Astrocyte of the cerebellum (primary cell): ENCODE measurements around the gene CSF1.
A peak's percentile ranks its signal among the peaks of the same experiment; 100 is the strongest.

Experiments
- DNase-seq: peaks from one replicate; pipeline ENCODE4 v3.0.0-alpha.2; 2011; ENCODE audit warnings: low read depth
- H3K4me3 ChIP-seq: 2 replicates; pipeline ENCODE4 v1.5.1; 2011; ENCODE audit warnings: mild to moderate bottlenecking, low read depth, low read length, moderate library complexity
- CTCF ChIP-seq: IDR thresholded peaks from 2 replicates; pipeline ENCODE4 v1.5.1; 2012; ENCODE audit warnings: low read length, low read depth, moderate library complexity, mild to moderate bottlenecking; ENCODE audit errors: missing control alignments
- in situ Hi-C: cut with HindIII; loops from 2 replicates; pipeline ENCODE4 v1.10.0; 2017; ENCODE audit warnings: low sequenced_read_pairs

The CSF1 gene

GRCh38 chr1:109906160-109906838, 4.3 kb upstream of the CSF1 start:
- in situ Hi-C loops, result loop anchor here (25.0 kb wide), 1 partner anchor 119 kb away; no protein-coding TSS in a partner anchor

GRCh38 chr1:109906839-109907180, 3.8 kb upstream of the CSF1 start:
- no peak overlapping the region for H3K4me3 ChIP-seq
- DNase-seq, result no peak
- in situ Hi-C loops, result loop anchor here (25.0 kb wide), 1 partner anchor 120 kb away; no protein-coding TSS in a partner anchor
- no peak for TF ChIP-seq CTCF

More at GRCh38 chr1:109906160-109906838, 4.3 kb upstream of the CSF1 start:
- DNase-seq, result no peak
- no peak for TF ChIP-seq CTCF
- no peak overlapping the region for H3K4me3 ChIP-seq

GRCh38 chr1:109907190-109907774, 3.4 kb upstream of the CSF1 start:
- no peak for DNase-seq
- H3K4me3 ChIP-seq, result no peak overlapping the region
- no peak for TF ChIP-seq CTCF
- in situ Hi-C loops, result loop anchor here (25.0 kb wide), 1 partner anchor 120 kb away; no protein-coding TSS in a partner anchor

GRCh38 chr1:109908836-109909235, 1.8 kb upstream of the CSF1 start:
- H3K4me3 ChIP-seq, result no peak overlapping the region
- no peak for TF ChIP-seq CTCF
- in situ Hi-C loops, result loop anchor here (25.0 kb wide), 1 partner anchor 122 kb away; no protein-coding TSS in a partner anchor
- DNase-seq, result no peak

GRCh38 chr1:109909561-109909960, 1.1 kb upstream of the CSF1 start:
- in situ Hi-C loops, result loop anchor here (25.0 kb wide), 1 partner anchor 122 kb away; no protein-coding TSS in a partner anchor
- no peak for TF ChIP-seq CTCF
- no peak overlapping the region for H3K4me3 ChIP-seq
- DNase-seq, result no peak

- no peak for DNase-seq
- peak overlapping the region; percentile 96 for H3K4me3 ChIP-seq
- in situ Hi-C loops, result loop anchor here (25.0 kb wide), 1 partner anchor 124 kb away; no protein-coding TSS in a partner anchor
- TF ChIP-seq CTCF, result no peak
Measured at GRCh38 chr1:109910963-109911798, 532 bp downstream of the CSF1 start.
